Natural killer cell (primary cell): ENCODE data around the gene SAMD9L. TPM values are rescaled to one million over a fixed set of nuclear protein-coding genes. Genes with fewer than 3 reads are reported as not detected.
A peak's percentile ranks its signal among the peaks of the same experiment; 100 is the strongest.

Experiments
- ATAC-seq, 3 donors: fragments of 150-1000 bp in 2 of 3; fragments of 200-7000 bp in 1 of 3; cut with Tn5 transposase; 1 replicate in 1 of 3; 2 replicates in 2 of 3; pipeline ENCODE4 v1.10.0; 2021; ENCODE audit warnings: mild to moderate bottlenecking in 2 of 3, moderate library complexity in 2 of 3
- DNase-seq, 2 donors: peaks; one replicate each; pipeline versions ENCODE4 v3.0.0 to v3.0.0-alpha.2; 2013 to 2021; ENCODE audit warnings: mixed read lengths in 1 of 2
- H3K27ac ChIP-seq: one replicate; pipeline ENCODE4 v1.5.1; 2013; ENCODE audit warnings: mild to moderate bottlenecking, low read length
- H3K27me3 ChIP-seq: one replicate; pipeline ENCODE4 v1.6.1; 2013; ENCODE audit warnings: low read length; ENCODE audit not compliant: control insufficient read depth, insufficient read depth
- H3K36me3 ChIP-seq: one replicate; pipeline ENCODE4 v1.6.1; 2013; ENCODE audit warnings: low read length; ENCODE audit not compliant: control insufficient read depth, insufficient read depth
- H3K4me1 ChIP-seq: one replicate; pipeline ENCODE4 v1.6.1; 2013; ENCODE audit warnings: low read length; ENCODE audit not compliant: control insufficient read depth, insufficient read depth
- H3K4me3 ChIP-seq: one replicate; pipeline ENCODE4 v1.5.1; 2013; ENCODE audit warnings: low read length
- H3K9me3 ChIP-seq: one replicate; pipeline ENCODE4 v1.6.1; 2013; ENCODE audit warnings: low read length; ENCODE audit not compliant: control insufficient read depth, insufficient read depth
- H3K27ac Mint-ChIP-seq, 2 donors: one replicate each; pipeline ENCODE4 v1.8.0; 2022; ENCODE audit warnings: mild to moderate bottlenecking in 2 of 2, mixed read lengths in 2 of 2, moderate library complexity in 1 of 2
- H3K27me3 Mint-ChIP-seq, 2 donors: one replicate each; pipeline ENCODE4 v1.8.0; 2022; ENCODE audit warnings: low read depth in 2 of 2, mixed read lengths in 2 of 2
- H3K36me3 Mint-ChIP-seq: one replicate; pipeline ENCODE4 v1.8.0; 2022; ENCODE audit warnings: mixed read lengths
- H3K4me1 Mint-ChIP-seq, 2 donors: one replicate each; pipeline ENCODE4 v1.8.0; 2022; ENCODE audit warnings: mixed read lengths in 2 of 2
- H3K4me3 Mint-ChIP-seq: one replicate; pipeline ENCODE4 v1.8.0; 2022; ENCODE audit warnings: mild to moderate bottlenecking, moderate library complexity, mixed read lengths
- H3K9me3 Mint-ChIP-seq, 2 donors: one replicate each; pipeline ENCODE4 v1.8.0; 2022; ENCODE audit warnings: mixed read lengths in 2 of 2
- WGBS: methylation state at CpG from one replicate; pipeline ENCODE4 v1.1.7; 2013; ENCODE audit warnings: missing lambda C conversion rate; ENCODE audit not compliant: insufficient coverage; 5-methylcytosine and 5-hydroxymethylcytosine counted together
- intact Hi-C: fragments of 100-400 bp; cut with micrococcal nuclease; formaldehyde crosslinking; loops from one replicate; pipeline ENCODE4 v1.14.2; 2022
- total RNA-seq, 4 donors: library from RNA; stranded (reverse); fragments of 120-200 nt in 1 of 4; gene quantifications; one replicate each; pipeline versions ENCODE4 v1.2.3 to v1.2.4, GENCODE V29; 2013 to 2022
- TF ChIP-seq, protein P1 (sequence below): fragments of 200-600 bp; IDR thresholded peaks from one replicate; pipeline ENCODE4 v1.8.0; 2022; ENCODE audit warnings: antibody characterized with exemption

The SAMD9L gene
- total RNA-seq, 3 donors from 2014 or later (not counting 1 experiment from before 2014, with no cell fraction given), result 49.2 to 62.4 (median 49.9) TPM

DNA sequence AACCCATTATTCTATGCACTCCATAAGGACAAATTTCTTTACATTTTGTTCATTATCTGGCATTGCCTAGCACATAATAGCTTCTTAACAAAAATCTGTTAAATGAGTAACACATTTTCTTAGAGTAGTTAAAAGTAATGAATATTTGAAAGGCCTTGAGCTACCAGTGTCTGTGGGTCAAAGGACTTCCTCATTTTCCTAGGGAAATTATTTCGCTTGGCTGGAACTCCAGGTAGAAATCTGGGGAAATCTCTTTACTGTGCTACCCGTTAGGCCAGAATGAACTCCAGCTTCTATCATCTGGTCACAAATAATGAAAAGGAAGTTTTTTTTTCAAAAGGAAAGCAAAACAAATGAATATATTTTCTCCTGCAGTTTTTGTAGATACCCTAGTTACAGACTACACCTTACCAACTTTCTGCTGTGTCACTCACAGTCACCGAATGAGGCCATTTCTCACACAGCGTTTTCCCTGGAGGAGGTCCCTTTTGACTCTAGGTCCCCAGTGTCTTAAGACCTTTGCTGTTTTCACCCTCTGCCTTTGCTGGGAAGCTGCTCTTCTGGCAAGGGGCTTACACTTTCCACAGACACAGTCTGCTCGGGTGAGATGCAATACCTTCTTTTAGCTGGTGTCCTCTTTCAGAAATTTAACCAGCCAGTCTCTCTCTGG is 1.6 kb downstream of the SAMD9L start:
- TF ChIP-seq, protein P1, sequence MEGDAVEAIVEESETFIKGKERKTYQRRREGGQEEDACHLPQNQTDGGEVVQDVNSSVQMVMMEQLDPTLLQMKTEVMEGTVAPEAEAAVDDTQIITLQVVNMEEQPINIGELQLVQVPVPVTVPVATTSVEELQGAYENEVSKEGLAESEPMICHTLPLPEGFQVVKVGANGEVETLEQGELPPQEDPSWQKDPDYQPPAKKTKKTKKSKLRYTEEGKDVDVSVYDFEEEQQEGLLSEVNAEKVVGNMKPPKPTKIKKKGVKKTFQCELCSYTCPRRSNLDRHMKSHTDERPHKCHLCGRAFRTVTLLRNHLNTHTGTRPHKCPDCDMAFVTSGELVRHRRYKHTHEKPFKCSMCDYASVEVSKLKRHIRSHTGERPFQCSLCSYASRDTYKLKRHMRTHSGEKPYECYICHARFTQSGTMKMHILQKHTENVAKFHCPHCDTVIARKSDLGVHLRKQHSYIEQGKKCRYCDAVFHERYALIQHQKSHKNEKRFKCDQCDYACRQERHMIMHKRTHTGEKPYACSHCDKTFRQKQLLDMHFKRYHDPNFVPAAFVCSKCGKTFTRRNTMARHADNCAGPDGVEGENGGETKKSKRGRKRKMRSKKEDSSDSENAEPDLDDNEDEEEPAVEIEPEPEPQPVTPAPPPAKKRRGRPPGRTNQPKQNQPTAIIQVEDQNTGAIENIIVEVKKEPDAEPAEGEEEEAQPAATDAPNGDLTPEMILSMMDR, result no peak

DNA sequence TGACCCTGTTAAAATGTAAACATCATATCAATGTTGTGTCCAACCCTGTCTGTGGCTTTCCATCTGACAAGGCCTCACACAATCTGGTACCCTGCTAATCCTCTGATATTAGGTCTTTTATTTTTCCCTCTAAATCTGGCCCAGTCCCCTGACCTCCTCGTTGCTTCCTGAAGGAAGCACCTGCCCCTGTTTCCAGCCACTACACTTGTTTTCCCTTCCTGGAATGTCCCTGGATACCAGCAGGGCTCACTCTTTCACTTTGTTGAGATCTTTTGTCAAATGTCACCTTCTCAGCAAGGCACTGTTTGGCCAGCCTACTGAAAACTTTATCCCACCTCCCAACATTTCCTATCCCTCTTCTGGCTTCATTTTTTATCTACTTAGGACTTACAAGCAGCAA is 2.1 kb downstream of the SAMD9L start:
- TF ChIP-seq, protein P1, result no peak
- no peak overlapping the region for H3K27ac ChIP-seq
- ATAC-seq (no peak), DNase-seq (no peak)
- H3K4me1 ChIP-seq, result peaks cover 10% of the 10 kb centered on the region
- Mint-ChIP-seq H3K27ac (peak overlapping the region; percentile 94 to 99), H3K9me3 (peaks cover 0 to 2% of the 10 kb centered on the region in 2 donors), H3K4me1 (peaks cover 40 to 42% of the 10 kb centered on the region in 2 donors), H3K4me3 (peak overlapping the region; percentile 97), H3K36me3 (peaks cover 23% of the 10 kb centered on the region), H3K27me3 (no peaks in the 10 kb centered on the region)
- WGBS, result 39% methylated on average over 1 of the region's 1 CpG
- H3K36me3 ChIP-seq, result peaks cover 46% of the 10 kb centered on the region
- intact Hi-C loops, result loop anchor here (5.0 kb wide), 1 partner anchor 86 kb away; the partner anchor contains the start of gene VPS50
- no peaks in the 10 kb centered on the region for H3K27me3 ChIP-seq
- no peak overlapping the region for H3K4me3 ChIP-seq
- no peaks in the 10 kb centered on the region for H3K9me3 ChIP-seq

More for the DNA sequence above, 1.6 kb downstream of the SAMD9L start:
- Mint-ChIP-seq H3K27me3 (no peaks in the 10 kb centered on the region), H3K4me3 (peak overlapping the region; percentile 97), H3K36me3 (peaks cover 23% of the 10 kb centered on the region), H3K27ac (peak overlapping the region; percentile 94 to 99), H3K4me1 (peaks cover 40 to 42% of the 10 kb centered on the region in 2 donors), H3K9me3 (peaks cover 0 to 2% of the 10 kb centered on the region in 2 donors)
- H3K4me1 ChIP-seq, result peaks cover 10% of the 10 kb centered on the region
- peak in 1 of 2 donors; percentile 9 for DNase-seq
- peaks cover 40% of the 10 kb centered on the region for H3K36me3 ChIP-seq
- peak overlapping the region; percentile 59 for H3K27ac ChIP-seq
- H3K27me3 ChIP-seq, result no peaks in the 10 kb centered on the region
- WGBS, result 30% methylated on average over 4 of the region's 5 CpGs
- H3K9me3 ChIP-seq, result no peaks in the 10 kb centered on the region
- intact Hi-C loops, result loop anchor here (5.0 kb wide), 1 partner anchor 86 kb away; the partner anchor contains the start of gene VPS50
- H3K4me3 ChIP-seq, result peak overlapping the region; percentile 75
- ATAC-seq, result peak; percentile 25 to 49 (median 46)

DNA sequence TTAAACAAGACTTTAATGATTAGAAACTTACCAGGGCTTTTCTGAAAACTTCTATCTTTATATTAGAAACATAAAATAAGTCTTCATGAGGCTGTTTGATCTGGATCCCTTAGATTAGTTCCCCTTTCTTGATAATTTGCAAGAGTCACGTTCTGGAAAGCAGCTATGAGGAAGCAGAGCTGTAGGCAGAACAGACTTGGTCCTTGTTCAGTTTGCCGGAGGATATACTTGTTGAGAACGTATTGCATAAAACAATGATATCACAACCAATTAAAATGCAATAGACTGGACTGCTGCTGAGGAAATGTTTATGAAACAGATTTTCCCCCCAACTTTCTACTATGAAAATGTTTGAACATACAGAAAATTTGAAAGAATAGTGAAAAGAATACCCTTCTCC is 2.8 kb downstream of the SAMD9L start:
- Mint-ChIP-seq H3K4me3 (no peak overlapping the region), H3K27ac (peak overlapping the region; percentile 94 to 99), H3K9me3 (peaks cover 0 to 2% of the 10 kb centered on the region in 2 donors), H3K27me3 (no peaks in the 10 kb centered on the region), H3K36me3 (peaks cover 23% of the 10 kb centered on the region), H3K4me1 (peaks cover 37 to 42% of the 10 kb centered on the region in 2 donors)
- ATAC-seq, result no peak
- H3K36me3 ChIP-seq, result peaks cover 52% of the 10 kb centered on the region
- no peak for DNase-seq
- 39% methylated on average over 1 of the region's 3 CpGs for WGBS
- intact Hi-C loops, result loop anchor here (5.0 kb wide), 1 partner anchor 87 kb away; the partner anchor contains the start of gene VPS50
- TF ChIP-seq, protein P1, result no peak
- H3K4me3 ChIP-seq, result no peak overlapping the region
- H3K27ac ChIP-seq, result no peak overlapping the region
- H3K27me3 ChIP-seq, result no peaks in the 10 kb centered on the region
- no peaks in the 10 kb centered on the region for H3K9me3 ChIP-seq
- H3K4me1 ChIP-seq, result peaks cover 10% of the 10 kb centered on the region
